GM11168 (cell line): Measurements from ENCODE around the gene SP2.

Experiments used
- in situ Hi-C: fragments of 300-500 bp; cut with MboI; formaldehyde crosslinking; loops from one replicate; pipeline ENCODE4 v1.12.0; 2022; ENCODE audit warnings: low sequenced_read_pairs; ENCODE audit not compliant: unreplicated experiment

The SP2 gene

GRCh38 chr17:47888293-47888692, 7.7 kb upstream of the SP2 start:
- in situ Hi-C loops = loop anchor here (5.0 kb wide), 1 partner anchor 46 kb away; the partner anchor contains the start of gene SCRN2

GRCh38 chr17:47889734-47890529, 6.1 kb upstream of the SP2 start:
- in situ Hi-C loops = loop anchor here (5.0 kb wide), 1 partner anchor 48 kb away; the partner anchor contains the start of gene SCRN2

- in situ Hi-C loops = no loop called here
These were observed 4.4 kb upstream of the SP2 start for GRCh38 chr17:47891545-47892088.

GRCh38 chr17:47894498-47895346, 1.3 kb upstream of the SP2 start:
- in situ Hi-C loops = no loop called here

- in situ Hi-C loops = no loop called here
These were observed 635 bp upstream of the SP2 start for GRCh38 chr17:47895347-47895855.

GRCh38 chr17:47896672-47897490, 845 bp downstream of the SP2 start:
- in situ Hi-C loops = no loop called here

GRCh38 chr17:47897561-47897960, 1.5 kb downstream of the SP2 start:
- in situ Hi-C loops = no loop called here

GRCh38 chr17:47898241-47898640, 2.2 kb downstream of the SP2 start:
- in situ Hi-C loops = no loop called here

GRCh38 chr17:47899643-47900042, 3.6 kb downstream of the SP2 start:
- in situ Hi-C loops = no loop called here

GRCh38 chr17:47901423-47901822, 5.4 kb downstream of the SP2 start:
- in situ Hi-C loops = no loop called here

- in situ Hi-C loops = no loop called here
These were observed 6.2 kb downstream of the SP2 start for GRCh38 chr17:47902039-47902744.

GRCh38 chr17:47905221-47905733, 9.2 kb downstream of the SP2 start:
- in situ Hi-C loops = no loop called here

GRCh38 chr17:47906443-47906842, 10.4 kb downstream of the SP2 start:
- in situ Hi-C loops = no loop called here

GRCh38 chr17:47907932-47908562, 12.0 kb downstream of the SP2 start:
- in situ Hi-C loops = no loop called here

- in situ Hi-C loops = no loop called here
These were observed 17.0 kb downstream of the SP2 start for GRCh38 chr17:47913050-47913449.

GRCh38 chr17:47914306-47914948, 18.4 kb downstream of the SP2 start:
- in situ Hi-C loops = no loop called here

- in situ Hi-C loops = no loop called here
These were observed 19.9 kb downstream of the SP2 start for GRCh38 chr17:47915776-47916398.
